ENCODE results near the gene EXD3. TPM values are rescaled to one million over a fixed set of nuclear protein-coding genes. Genes with fewer than 3 reads are reported as not detected.
A peak's percentile ranks its signal among the peaks of the same experiment; 100 is the strongest.

Gene EXD3
- total and polyA plus RNA-seq, 2 of the 4 experiments (the other 2 are of a cell fraction): 1.1 to 7.4 TPM

DNA sequence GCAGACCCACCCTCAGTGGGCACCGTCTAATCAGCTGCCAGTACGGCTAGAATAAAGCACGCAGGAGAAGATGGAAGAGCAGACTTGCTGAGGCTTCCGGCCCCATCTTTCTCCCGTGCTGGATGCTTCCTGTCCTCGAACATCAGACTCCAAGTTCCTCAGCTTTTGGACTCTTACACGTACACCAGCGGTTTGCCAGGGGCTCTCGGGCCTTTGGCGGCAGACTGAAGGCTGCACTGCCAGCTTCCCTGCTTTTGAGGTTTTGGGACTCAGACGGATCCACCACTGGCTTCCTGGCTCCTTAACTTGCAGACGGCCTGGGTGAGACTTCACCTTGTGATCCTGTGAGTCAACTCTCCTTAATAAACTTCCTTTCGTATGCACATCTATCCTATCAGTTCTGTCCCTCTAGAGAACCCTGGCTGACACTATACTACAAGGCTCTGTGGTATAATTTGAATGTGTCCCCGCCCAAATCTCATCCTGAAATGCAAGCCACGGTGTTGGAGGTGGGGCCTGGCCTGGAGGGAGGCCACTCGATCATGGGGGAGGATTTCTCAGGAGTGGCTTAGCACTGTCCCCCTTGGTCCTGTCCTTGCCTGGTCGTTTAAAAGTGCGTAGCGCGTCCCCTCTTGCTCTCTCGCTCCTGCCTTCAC is 89.8 kb downstream of the EXD3 start:
- Histone ChIP-seq H3K9me3 (ENCODE audit: control insufficient read depth, insufficient read depth, low read length) (peaks cover 4% of the 10 kb centered on the region; the same call in 1 of the 2 replicates), H4K5ac (ENCODE audit: low read depth, low read length) (no peak overlapping the region), H2BK20ac (ENCODE audit: low read depth, low read length) (no peak overlapping the region), H4K20me1 (ENCODE audit: insufficient read depth, low read length) (no peaks in the 10 kb centered on the region), H3K4ac (ENCODE audit: low read depth, low read length) (no peak overlapping the region), H2AK9ac (replicated peaks; ENCODE audit: low read depth, low read length, poor library complexity) (no peak overlapping the region), H3K36me3 (ENCODE audit: control insufficient read depth, insufficient read depth, low read length) (no peaks in the 10 kb centered on the region), H3K4me2 (ENCODE audit: low read depth, low read length) (no peak overlapping the region), H3K56ac (ENCODE audit: extremely low read depth, insufficient read depth, low read length) (no peak overlapping the region), H3K79me1 (ENCODE audit: low read depth in 1 of 2, low read length in 2 of 2) (no peaks in the 10 kb centered on the region), H2AFZ (replicated peaks; ENCODE audit: low read length, poor library complexity) (no peak overlapping the region), H2AK5ac (ENCODE audit: low read depth, low read length) (no peak overlapping the region), H3K18ac (ENCODE audit: low read depth, low read length) (no peak overlapping the region), H2BK5ac (ENCODE audit: low read depth, low read length, poor library complexity, severe bottlenecking) (no peak overlapping the region), H2BK120ac (ENCODE audit: low read depth, low read length) (no peak overlapping the region), H4K8ac (ENCODE audit: low read depth in 2 of 2, low read length in 2 of 2) (no peak overlapping the region), H4K91ac (ENCODE audit: insufficient read depth, low read depth, low read length) (no peak overlapping the region), H3K4me1 (ENCODE audit: control insufficient read depth, insufficient read depth, low read length) (no peaks in the 10 kb centered on the region), H3K9ac (ENCODE audit: low read depth, low read length) (no peak overlapping the region), H3K4me3 (ENCODE audit: insufficient read depth, low read depth, low read length) (no peak overlapping the region), H3K27me3 (ENCODE audit: control insufficient read depth, insufficient read depth, low read length) (no peaks in the 10 kb centered on the region), H3K9me1 (ENCODE audit: insufficient read depth, low read length) (no peaks in the 10 kb centered on the region), H2BK15ac (ENCODE audit: low read depth, low read length) (no peak overlapping the region), H3K27ac (ENCODE audit: insufficient read depth, low read length) (no peak overlapping the region), H3K23ac (ENCODE audit: low read depth, low read length) (no peak overlapping the region), H3K14ac (replicated peaks; ENCODE audit: low read depth, low read length) (no peak overlapping the region)
- POLR2A ChIA-PET (ENCODE audit: unreplicated experiment): no interaction called here
- ATAC-seq (ENCODE audit: low read depth): 0 out of 2 replicates have a peak, but pooled peaks have one; percentile 24
- in situ Hi-C loops (cut with MboI; ENCODE audit: low sequenced_read_pairs) (no loop called here), dilution Hi-C loops (cut with HindIII; ENCODE audit: low sequenced_read_pairs, unreplicated experiment) (no loop called here), intact Hi-C loops (cut with micrococcal nuclease) (no loop called here)
- DNase-seq: peak; percentile 14
- 65% methylated on average over 14 of the region's 21 CpGs; no CpG with 5 or more reads in 1 of the 2 experiments for WGBS, 2 experiments (ENCODE audit: extremely low coverage in 2 of 2, insufficient read length in 1 of 2)
- TF ChIP-seq, protein P1, sequence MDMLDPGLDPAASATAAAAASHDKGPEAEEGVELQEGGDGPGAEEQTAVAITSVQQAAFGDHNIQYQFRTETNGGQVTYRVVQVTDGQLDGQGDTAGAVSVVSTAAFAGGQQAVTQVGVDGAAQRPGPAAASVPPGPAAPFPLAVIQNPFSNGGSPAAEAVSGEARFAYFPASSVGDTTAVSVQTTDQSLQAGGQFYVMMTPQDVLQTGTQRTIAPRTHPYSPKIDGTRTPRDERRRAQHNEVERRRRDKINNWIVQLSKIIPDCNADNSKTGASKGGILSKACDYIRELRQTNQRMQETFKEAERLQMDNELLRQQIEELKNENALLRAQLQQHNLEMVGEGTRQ (IDR thresholded peaks at IDR 0.05; ENCODE audit: low read depth, low read length): no peak
- TF ChIP-seq NFE2L2 (IDR thresholded peaks at IDR 0.05; ENCODE audit: low read depth, low read length) (no peak), RCOR1 (IDR thresholded peaks at IDR 0.05; ENCODE audit: insufficient replicate concordance, low read length) (no peak), RAD21 (IDR thresholded peaks at IDR 0.05; ENCODE audit: low read length) (no peak), MAZ (IDR thresholded peaks at IDR 0.05; ENCODE audit: borderline replicate concordance, low read depth, low read length) (no peak), SMC3 (IDR thresholded peaks at IDR 0.05; ENCODE audit: low read depth, low read length) (no peak)
- no TSS peak for BruUV-seq (replicated peaks)
- CTCF ChIA-PET: no interaction called here

All from IMR-90 (cell line).